DND-41 (cell line): ENCODE results near the gene GNA14.
"Not testable (repeated sequence)": the region's sequence is repeated elsewhere in the genome, so short reads cannot be mapped to it uniquely, and the experiment has no call there.

ENCODE experiments used
- ATAC-seq: fragments of 200-7000 bp; cut with Tn5 transposase; 3 replicates; pipeline ENCODE4 v1.9.1; 2021; ENCODE audit warnings: low read depth; ENCODE audit not compliant: insufficient read depth
- DNase-seq: peaks from one replicate; pipeline ENCODE4 v3.0.0-alpha.2; 2020
- H2AFZ ChIP-seq: 2 replicates; pipeline ENCODE4 v1.6.0; 2012; ENCODE audit warnings: low read depth, low read length
- H3K27ac ChIP-seq: 2 replicates; pipeline ENCODE4 v1.5.1; 2012; ENCODE audit warnings: low read length, inconsistent platforms
- H3K27me3 ChIP-seq: fragments of 200-600 bp; sonication (generic); 2 replicates; pipeline ENCODE4 v1.6.0; 2012; ENCODE audit warnings: low read length, mild to moderate bottlenecking, inconsistent platforms; ENCODE audit not compliant: insufficient read depth, poor library complexity
- H3K36me3 ChIP-seq: 2 replicates; pipeline ENCODE4 v1.5.1; 2012; ENCODE audit warnings: low read length, inconsistent platforms; ENCODE audit not compliant: insufficient read depth
- H3K4me1 ChIP-seq: 2 replicates; pipeline ENCODE4 v1.5.1; 2012; ENCODE audit warnings: mild to moderate bottlenecking, low read length; ENCODE audit not compliant: insufficient read depth
- H3K4me2 ChIP-seq: 2 replicates; pipeline ENCODE4 v1.6.0; 2012; ENCODE audit warnings: mild to moderate bottlenecking, moderate library complexity, low read length, inconsistent platforms; ENCODE audit not compliant: insufficient read depth
- H3K4me3 ChIP-seq, 2 experiments: fragments of 200-600 bp in 1 of 2; shearing (Covaris generic) in 1 of 2; 2 replicates each; pipeline ENCODE4 v1.5.1; 2012 to 2016; ENCODE audit warnings: inconsistent platforms in 2 of 2, low read length in 2 of 2, mild to moderate bottlenecking in 2 of 2, low read depth in 1 of 2, moderate library complexity in 1 of 2
- H3K79me2 ChIP-seq: 2 replicates; pipeline ENCODE4 v1.6.0; 2012; ENCODE audit warnings: low read length, inconsistent platforms; ENCODE audit not compliant: insufficient read depth
- H3K9ac ChIP-seq: 2 replicates; pipeline ENCODE4 v1.6.0; 2012; ENCODE audit warnings: low read depth, mild to moderate bottlenecking, inconsistent platforms, low read length, moderate library complexity
- H3K9me3 ChIP-seq: 2 replicates; pipeline ENCODE4 v1.5.1; 2012; ENCODE audit warnings: low read length, moderate library complexity, mild to moderate bottlenecking, inconsistent platforms; ENCODE audit not compliant: insufficient read depth, severe bottlenecking
- H4K20me1 ChIP-seq: 2 replicates; pipeline ENCODE4 v1.6.0; 2012; ENCODE audit warnings: low read length; ENCODE audit not compliant: insufficient read depth
- EZH2 ChIP-seq: IDR thresholded peaks from 3 replicates; pipeline ENCODE4 v1.6.1; 2012; ENCODE audit warnings: borderline replicate concordance, low read depth, mild to moderate bottlenecking, moderate library complexity, low read length, inconsistent platforms; ENCODE audit not compliant: severe bottlenecking
- TF ChIP-seq, protein P1 (sequence below): IDR thresholded peaks from 2 replicates; pipeline ENCODE4 v1.5.1; 2012; ENCODE audit warnings: borderline replicate concordance, low read length, moderate library complexity, mild to moderate bottlenecking; ENCODE audit not compliant: poor library complexity, severe bottlenecking; ENCODE audit errors: extremely low read depth

The GNA14 gene

DNA sequence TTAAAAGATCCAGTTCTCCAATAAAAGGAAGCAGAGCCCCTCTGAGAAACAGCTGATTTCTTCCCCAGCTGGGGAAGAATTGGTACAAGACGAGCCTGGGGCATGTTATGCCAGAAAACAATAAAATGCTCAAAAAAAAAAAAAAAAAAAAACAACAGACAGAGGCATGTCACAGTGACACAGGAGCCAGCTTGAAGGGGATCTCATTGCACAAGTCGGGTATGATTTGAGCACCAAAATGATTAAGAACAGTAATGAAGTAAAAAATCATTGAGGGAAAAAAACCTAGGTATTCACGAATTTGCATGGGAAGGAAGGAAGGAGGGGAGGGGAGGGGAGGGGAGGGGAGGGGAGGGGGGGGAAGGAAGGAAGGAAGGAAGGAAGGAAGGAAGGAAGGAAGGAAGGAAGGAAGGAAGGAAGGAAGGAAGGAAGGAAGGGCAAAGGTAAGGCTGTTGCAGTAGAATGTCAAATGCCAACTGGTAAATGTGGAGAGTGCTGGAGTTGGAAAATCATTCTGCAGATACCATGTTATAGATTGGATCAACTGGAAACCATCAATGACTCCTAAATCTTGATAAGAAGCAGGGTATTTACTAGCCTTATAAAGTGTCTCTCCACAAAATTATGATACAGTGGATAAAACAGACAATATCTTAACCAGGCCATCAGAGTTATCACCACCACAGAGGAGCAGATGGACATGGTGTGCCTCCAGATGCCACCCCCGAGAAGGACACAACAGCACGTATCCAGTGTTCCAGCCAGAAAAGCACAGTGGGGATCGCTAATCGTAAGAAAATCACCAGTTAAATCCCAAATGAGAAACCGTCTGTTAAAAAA is 7.2 kb downstream of the GNA14 start:
- no peak overlapping the region for H2AFZ ChIP-seq
- H3K9ac ChIP-seq, result no peak overlapping the region
- DNase-seq (no peak), ATAC-seq (no peak)
- H3K79me2 ChIP-seq, result no peaks in the 10 kb centered on the region
- no peak overlapping the region for H3K4me2 ChIP-seq
- TF ChIP-seq, protein P1, sequence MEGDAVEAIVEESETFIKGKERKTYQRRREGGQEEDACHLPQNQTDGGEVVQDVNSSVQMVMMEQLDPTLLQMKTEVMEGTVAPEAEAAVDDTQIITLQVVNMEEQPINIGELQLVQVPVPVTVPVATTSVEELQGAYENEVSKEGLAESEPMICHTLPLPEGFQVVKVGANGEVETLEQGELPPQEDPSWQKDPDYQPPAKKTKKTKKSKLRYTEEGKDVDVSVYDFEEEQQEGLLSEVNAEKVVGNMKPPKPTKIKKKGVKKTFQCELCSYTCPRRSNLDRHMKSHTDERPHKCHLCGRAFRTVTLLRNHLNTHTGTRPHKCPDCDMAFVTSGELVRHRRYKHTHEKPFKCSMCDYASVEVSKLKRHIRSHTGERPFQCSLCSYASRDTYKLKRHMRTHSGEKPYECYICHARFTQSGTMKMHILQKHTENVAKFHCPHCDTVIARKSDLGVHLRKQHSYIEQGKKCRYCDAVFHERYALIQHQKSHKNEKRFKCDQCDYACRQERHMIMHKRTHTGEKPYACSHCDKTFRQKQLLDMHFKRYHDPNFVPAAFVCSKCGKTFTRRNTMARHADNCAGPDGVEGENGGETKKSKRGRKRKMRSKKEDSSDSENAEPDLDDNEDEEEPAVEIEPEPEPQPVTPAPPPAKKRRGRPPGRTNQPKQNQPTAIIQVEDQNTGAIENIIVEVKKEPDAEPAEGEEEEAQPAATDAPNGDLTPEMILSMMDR, result no peak
- TF ChIP-seq EZH2, result no peak
- no peak overlapping the region for H3K4me3 ChIP-seq
- H4K20me1 ChIP-seq, result no peaks in the 10 kb centered on the region
- no peak overlapping the region for H3K27ac ChIP-seq
- H3K36me3 ChIP-seq, result no peaks in the 10 kb centered on the region
- H3K4me1 ChIP-seq, result no peaks in the 10 kb centered on the region
- H3K27me3 ChIP-seq, result no peaks in the 10 kb centered on the region
- H3K9me3 ChIP-seq, result no peaks in the 10 kb centered on the region

DNA sequence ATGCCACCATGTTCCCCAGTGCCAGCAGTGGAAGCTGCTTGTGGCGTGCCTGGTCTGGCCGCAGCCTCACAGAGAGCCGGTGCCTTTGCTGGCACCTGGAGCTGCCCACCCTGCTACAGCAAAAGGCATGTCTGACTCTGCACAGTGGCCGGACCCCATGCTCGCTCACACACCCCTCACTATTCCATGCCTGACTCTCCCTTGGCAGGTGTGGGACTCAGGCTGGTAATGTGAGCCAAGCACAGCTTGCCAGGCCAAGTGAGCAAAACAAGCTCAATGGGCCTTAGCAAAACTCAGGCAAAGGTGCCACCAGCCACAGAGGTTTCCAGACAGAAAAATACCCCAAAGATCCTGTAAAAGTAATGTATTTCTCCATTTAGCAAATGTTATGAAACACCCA is 15.5 kb downstream of the GNA14 start:
- Histone ChIP-seq H3K4me1 (no peaks in the 10 kb centered on the region), H3K9ac (no peak overlapping the region), H3K79me2 (no peaks in the 10 kb centered on the region), H3K4me3 (no peak overlapping the region), H3K27me3 (no peaks in the 10 kb centered on the region), H3K4me2 (no peak overlapping the region), H3K36me3 (no peaks in the 10 kb centered on the region), H3K27ac (no peak overlapping the region), H3K9me3 (no peaks in the 10 kb centered on the region), H4K20me1 (no peaks in the 10 kb centered on the region), H2AFZ (no peak overlapping the region)
- no peak for ATAC-seq
- DNase-seq, result no peak
- TF ChIP-seq, protein P1, result no peak
- no peak for TF ChIP-seq EZH2

DNA sequence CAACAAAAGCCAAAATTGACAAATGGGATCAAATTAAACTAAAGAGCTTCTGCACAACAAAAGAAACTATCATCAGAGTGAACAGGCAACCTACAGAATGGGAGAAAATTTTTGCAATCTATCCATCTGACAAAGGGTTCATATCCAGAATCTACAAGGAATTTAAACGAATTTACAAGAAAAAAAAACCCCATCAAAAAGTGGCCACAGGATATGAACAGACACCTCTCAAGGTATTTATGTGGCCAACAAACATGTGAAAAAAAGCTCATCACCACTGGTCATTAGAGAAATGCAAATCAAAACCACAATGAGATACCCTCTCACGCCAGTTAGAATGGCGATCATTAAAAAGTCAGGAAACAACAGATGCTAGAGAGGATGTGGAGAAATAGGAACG is 19.3 kb downstream of the GNA14 start:
- H3K9me3 ChIP-seq, H4K20me1 ChIP-seq, H3K36me3 ChIP-seq, H3K4me2 ChIP-seq, H3K4me1 ChIP-seq, ATAC-seq, H3K9ac ChIP-seq, DNase-seq, H3K27me3 ChIP-seq, H3K4me3 ChIP-seq, H2AFZ ChIP-seq, H3K27ac ChIP-seq, H3K79me2 ChIP-seq: not testable (repeated sequence)

DNA sequence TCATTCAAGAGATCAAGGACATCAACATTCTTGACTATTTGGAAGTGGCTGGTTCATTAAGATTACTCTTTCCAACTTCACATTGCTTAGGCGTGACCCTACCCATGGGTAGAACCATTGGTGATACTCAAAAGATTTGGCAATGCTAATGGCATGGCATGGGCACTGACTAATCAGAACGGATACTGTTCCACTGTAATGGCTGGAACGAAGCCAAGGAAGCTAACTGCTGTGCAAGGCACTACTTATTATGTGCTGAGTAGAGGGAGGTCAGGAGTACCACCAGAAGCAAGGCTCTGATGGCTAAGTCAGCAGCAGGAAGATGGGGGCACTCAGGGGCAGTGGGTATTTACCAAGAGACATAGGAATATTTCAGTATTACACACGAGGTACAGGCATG is 31.9 kb downstream of the GNA14 start:
- Histone ChIP-seq H3K9ac (no peak overlapping the region), H3K27ac (no peak overlapping the region), H3K36me3 (no peaks in the 10 kb centered on the region), H3K27me3 (no peaks in the 10 kb centered on the region), H3K79me2 (no peaks in the 10 kb centered on the region), H4K20me1 (no peaks in the 10 kb centered on the region), H3K4me2 (no peak overlapping the region), H2AFZ (no peak overlapping the region), H3K4me1 (no peaks in the 10 kb centered on the region), H3K9me3 (no peaks in the 10 kb centered on the region), H3K4me3 (no peak overlapping the region)
- TF ChIP-seq EZH2, result no peak
- TF ChIP-seq, protein P1, result no peak
- no peak for ATAC-seq
- DNase-seq, result no peak
